HG02943 (cell line): ENCODE measurements around the gene LHFPL6.

ENCODE experiments used
- ATAC-seq: cut with Tn5 transposase; IDR thresholded peaks from one replicate; pipeline ENCODE4 v1.9.1; 2021; ENCODE audit warnings: mild to moderate bottlenecking, low read depth, moderate library complexity; ENCODE audit not compliant: unreplicated experiment

Gene LHFPL6

GRCh38 chr13:39321574-39321973 lies 281.4 kb downstream of the LHFPL6 start:
- ATAC-seq: no peak

GRCh38 chr13:39318161-39318560 lies 284.8 kb downstream of the LHFPL6 start:
- no peak for ATAC-seq

- ATAC-seq: no peak
These were observed 285.7 kb downstream of the LHFPL6 start for GRCh38 chr13:39317291-39317690.

- no peak for ATAC-seq
These were observed 287.2 kb downstream of the LHFPL6 start for GRCh38 chr13:39315796-39316195.

GRCh38 chr13:39313721-39314120 lies 289.3 kb downstream of the LHFPL6 start:
- ATAC-seq: no peak

- no peak for ATAC-seq
These were observed 290.4 kb downstream of the LHFPL6 start for GRCh38 chr13:39312596-39312995.

GRCh38 chr13:39311619-39312018 lies 291.4 kb downstream of the LHFPL6 start:
- no peak for ATAC-seq

- ATAC-seq: no peak
These were observed 292.0 kb downstream of the LHFPL6 start for GRCh38 chr13:39310961-39311360.

- ATAC-seq: peak; percentile 77
These were observed 296.1 kb downstream of the LHFPL6 start for GRCh38 chr13:39306639-39307589.

GRCh38 chr13:39302820-39303219 lies 300.2 kb downstream of the LHFPL6 start:
- ATAC-seq: no peak

- ATAC-seq: no peak
These were observed 304.0 kb downstream of the LHFPL6 start for GRCh38 chr13:39298951-39299350.

GRCh38 chr13:39297664-39298171 lies 305.3 kb downstream of the LHFPL6 start:
- ATAC-seq: no peak

GRCh38 chr13:39297023-39297422 lies 306.0 kb downstream of the LHFPL6 start:
- ATAC-seq: no peak

GRCh38 chr13:39296193-39296592 lies 306.8 kb downstream of the LHFPL6 start:
- no peak for ATAC-seq
